ENCODE data around the gene FOXP1.

Gene FOXP1

DNA sequence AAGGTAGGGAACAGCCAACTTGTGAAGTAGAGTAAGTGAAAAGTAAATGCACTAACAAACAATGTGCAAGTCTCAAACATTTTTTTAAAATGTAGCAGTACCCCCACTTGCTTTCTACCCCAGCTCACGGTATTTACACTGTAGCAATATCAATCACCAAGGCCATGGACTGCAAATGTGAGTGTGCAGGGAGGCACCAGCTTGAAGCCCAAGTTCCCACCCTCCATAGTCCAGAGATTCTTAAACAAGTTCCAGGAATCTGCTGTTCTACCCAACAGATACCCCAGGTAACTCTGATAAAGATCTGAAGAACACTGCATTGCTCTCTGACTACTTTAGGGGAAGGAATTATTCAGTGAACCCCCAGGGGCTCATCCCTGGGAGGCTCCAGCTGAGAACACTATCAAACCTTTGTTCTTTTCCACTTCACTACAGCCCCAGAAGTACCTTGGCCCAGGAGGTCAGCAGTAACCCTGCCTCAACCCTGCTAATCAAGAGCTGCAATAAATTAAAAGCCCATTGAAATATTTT, 86.1 kb downstream of the FOXP1 start:
- no peak for DNase-seq (ENCODE audit: extremely low read depth, insufficient read length)
- Histone ChIP-seq H3K27me3 (replicated peaks; ENCODE audit: control insufficient read depth, insufficient read depth, low read length) (no peaks in the 10 kb centered on the region; the same call in none of the 2 replicates), H3K4me3 (replicated peaks; ENCODE audit: low read depth, low read length) (no peak overlapping the region), H3K36me3 (ENCODE audit: control insufficient read depth, insufficient read depth, low read length) (no peaks in the 10 kb centered on the region)
- TF ChIP-seq, protein P1, sequence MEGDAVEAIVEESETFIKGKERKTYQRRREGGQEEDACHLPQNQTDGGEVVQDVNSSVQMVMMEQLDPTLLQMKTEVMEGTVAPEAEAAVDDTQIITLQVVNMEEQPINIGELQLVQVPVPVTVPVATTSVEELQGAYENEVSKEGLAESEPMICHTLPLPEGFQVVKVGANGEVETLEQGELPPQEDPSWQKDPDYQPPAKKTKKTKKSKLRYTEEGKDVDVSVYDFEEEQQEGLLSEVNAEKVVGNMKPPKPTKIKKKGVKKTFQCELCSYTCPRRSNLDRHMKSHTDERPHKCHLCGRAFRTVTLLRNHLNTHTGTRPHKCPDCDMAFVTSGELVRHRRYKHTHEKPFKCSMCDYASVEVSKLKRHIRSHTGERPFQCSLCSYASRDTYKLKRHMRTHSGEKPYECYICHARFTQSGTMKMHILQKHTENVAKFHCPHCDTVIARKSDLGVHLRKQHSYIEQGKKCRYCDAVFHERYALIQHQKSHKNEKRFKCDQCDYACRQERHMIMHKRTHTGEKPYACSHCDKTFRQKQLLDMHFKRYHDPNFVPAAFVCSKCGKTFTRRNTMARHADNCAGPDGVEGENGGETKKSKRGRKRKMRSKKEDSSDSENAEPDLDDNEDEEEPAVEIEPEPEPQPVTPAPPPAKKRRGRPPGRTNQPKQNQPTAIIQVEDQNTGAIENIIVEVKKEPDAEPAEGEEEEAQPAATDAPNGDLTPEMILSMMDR (IDR thresholded peaks at IDR 0.05; ENCODE audit: insufficient read depth, low read length, poor library complexity, severe bottlenecking) = no peak

DNA sequence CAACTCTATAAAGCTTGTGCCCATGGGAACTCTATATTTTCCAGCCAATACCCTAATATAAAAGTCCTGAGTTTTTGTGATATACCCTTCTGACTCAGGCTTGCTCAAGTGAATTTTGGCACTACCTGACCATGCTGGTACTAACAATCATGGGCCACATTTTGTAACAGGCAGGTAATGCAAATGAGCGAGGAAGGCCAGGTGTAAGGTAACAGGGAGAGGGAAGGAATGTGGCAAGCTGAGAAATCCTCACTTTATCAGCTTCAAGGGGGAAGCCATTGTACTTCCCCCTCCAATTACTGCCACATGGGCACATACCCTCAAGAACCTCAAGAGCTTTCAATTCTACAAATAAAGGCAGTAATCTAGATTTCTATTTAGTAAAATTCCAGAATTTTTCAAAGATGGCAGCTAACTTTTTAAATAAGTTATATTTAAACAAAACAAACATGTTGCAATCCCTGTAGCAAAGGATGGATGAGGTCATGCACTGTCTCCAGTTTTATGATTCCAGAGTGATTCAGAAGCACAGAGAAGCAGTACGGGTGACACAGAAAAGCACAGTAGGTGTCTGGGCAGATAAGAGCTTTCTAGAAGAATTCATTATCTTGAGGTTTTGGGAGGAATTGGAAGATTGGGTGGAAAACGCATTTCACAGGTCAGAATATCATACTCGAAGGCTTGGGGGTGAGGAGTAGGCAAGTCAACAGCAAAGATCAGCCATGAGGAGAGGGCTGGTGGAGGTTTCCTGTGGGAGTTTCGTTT, 87.6 kb downstream of the FOXP1 start:
- Histone ChIP-seq H3K36me3 (ENCODE audit: control insufficient read depth, insufficient read depth, low read length) (no peaks in the 10 kb centered on the region), H3K4me3 (replicated peaks; ENCODE audit: low read depth, low read length) (no peak overlapping the region), H3K27me3 (replicated peaks; ENCODE audit: control insufficient read depth, insufficient read depth, low read length) (no peaks in the 10 kb centered on the region; the same call in none of the 2 replicates)
- no peak for DNase-seq (ENCODE audit: extremely low read depth, insufficient read length)
- TF ChIP-seq, protein P1 (IDR thresholded peaks at IDR 0.05; ENCODE audit: insufficient read depth, low read length, poor library complexity, severe bottlenecking) = no peak

DNA sequence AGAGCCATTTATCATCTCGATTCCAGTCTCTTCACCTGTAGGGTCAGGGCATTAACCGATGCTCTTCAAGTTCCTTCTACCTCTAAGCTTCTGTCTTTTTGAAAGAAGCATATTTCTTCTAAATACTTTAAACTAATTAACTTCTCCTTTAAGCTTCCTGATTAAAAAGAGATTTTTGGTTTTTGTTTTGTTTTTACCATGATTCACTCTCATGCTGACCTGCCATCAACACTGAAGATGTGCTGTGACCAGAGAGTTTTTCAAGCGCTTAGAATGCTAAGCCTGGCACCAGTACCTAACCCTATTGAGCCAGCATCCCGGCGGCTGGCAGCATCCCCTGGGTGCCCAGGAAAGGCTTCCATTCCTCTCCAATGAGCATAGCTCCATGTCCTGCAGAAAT, 89.3 kb downstream of the FOXP1 start:
- TF ChIP-seq, protein P1 (IDR thresholded peaks at IDR 0.05; ENCODE audit: insufficient read depth, low read length, poor library complexity, severe bottlenecking) = no peak
- Histone ChIP-seq H3K27me3 (replicated peaks; ENCODE audit: control insufficient read depth, insufficient read depth, low read length) (no peaks in the 10 kb centered on the region; the same call in 1 of the 2 replicates), H3K36me3 (ENCODE audit: control insufficient read depth, insufficient read depth, low read length) (no peaks in the 10 kb centered on the region), H3K4me3 (replicated peaks; ENCODE audit: low read depth, low read length) (no peak overlapping the region)
- DNase-seq (ENCODE audit: extremely low read depth, insufficient read length) = no peak

DNA sequence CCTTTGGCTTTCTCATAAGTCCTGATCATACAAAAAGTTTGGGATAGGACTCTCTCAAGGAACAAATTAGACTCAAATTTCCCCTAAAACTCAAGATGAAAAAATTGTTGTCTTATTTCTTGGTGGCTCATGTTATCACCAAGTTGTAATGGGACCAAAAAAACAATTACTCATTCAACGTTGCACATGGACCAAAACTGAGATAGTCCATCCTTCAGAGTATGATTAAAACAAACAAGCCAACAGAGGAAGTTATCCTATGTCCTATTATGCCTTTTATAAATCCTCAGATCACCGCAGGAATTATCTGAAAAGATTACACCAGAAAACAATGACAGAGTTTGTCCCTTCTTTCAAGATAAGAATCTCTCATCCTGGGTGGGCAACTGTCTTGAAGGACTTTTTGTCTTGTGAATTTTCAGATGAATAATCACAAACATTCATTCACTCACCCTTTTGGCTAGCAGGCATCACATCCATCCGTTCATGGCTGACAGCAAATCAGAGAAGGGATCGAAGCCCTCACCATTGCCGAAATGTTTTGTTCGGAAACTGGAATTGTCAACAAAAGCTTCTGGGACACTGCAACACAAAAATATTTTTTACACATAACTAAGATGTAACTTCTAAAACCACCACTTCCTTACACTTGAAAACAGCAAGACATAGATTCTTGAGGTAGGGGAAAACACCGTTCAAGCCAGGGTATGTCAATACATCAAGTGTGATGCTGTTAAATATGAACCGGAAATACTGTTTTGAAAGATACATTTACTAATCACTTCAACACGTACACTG, 90.4 kb downstream of the FOXP1 start:
- TF ChIP-seq, protein P1 (IDR thresholded peaks at IDR 0.05; ENCODE audit: insufficient read depth, low read length, poor library complexity, severe bottlenecking) = no peak
- Histone ChIP-seq H3K36me3 (ENCODE audit: control insufficient read depth, insufficient read depth, low read length) (no peaks in the 10 kb centered on the region), H3K4me3 (replicated peaks; ENCODE audit: low read depth, low read length) (no peak overlapping the region), H3K27me3 (replicated peaks; ENCODE audit: control insufficient read depth, insufficient read depth, low read length) (no peaks in the 10 kb centered on the region; the same call in 1 of the 2 replicates)
- DNase-seq (ENCODE audit: extremely low read depth, insufficient read length) = no peak

DNA sequence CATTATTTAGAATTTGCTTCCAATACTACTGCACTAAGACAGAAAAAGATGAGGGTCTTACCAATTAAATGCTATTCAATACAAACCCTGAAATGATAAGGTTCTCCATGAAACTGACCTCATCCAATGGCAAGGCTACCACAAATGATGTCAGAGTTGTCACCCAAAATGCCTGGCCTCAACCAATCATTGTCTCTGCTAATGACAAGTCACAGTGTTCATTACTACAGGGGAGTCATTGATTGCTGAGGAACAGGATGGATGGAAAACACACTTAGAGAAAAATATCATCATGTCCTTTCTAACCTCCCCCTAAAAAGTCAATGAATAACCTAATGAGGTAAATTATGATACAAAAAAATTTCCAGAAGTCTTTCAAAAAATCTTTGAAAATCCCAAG, 91.0 kb downstream of the FOXP1 start:
- no peaks in the 10 kb centered on the region; the same call in 1 of the 2 replicates for H3K27me3 ChIP-seq (replicated peaks; ENCODE audit: control insufficient read depth, insufficient read depth, low read length)
- no peak overlapping the region for H3K4me3 ChIP-seq (replicated peaks; ENCODE audit: low read depth, low read length)
- TF ChIP-seq, protein P1 (IDR thresholded peaks at IDR 0.05; ENCODE audit: insufficient read depth, low read length, poor library complexity, severe bottlenecking) = no peak
- no peak for DNase-seq (ENCODE audit: extremely low read depth, insufficient read length)
- no peaks in the 10 kb centered on the region for H3K36me3 ChIP-seq (ENCODE audit: control insufficient read depth, insufficient read depth, low read length)
